Activated CD4-positive, CD25-positive, alpha-beta regulatory T cell treated with anti-CD3 and anti-CD28 coated beads, Interleukin-2, amount 50 U/mL, for 72 hours (primary cell): Measurements from ENCODE around the gene TRPV6.
A peak's percentile ranks its signal among the peaks of the same experiment; 100 is the strongest.

Experiments used
- DNase-seq: peaks from one replicate; pipeline ENCODE4 v3.0.0; 2021

The TRPV6 gene

GRCh38 chr7:142906643-142907042 is 21.1 kb upstream of the TRPV6 start:
- DNase-seq = no peak

GRCh38 chr7:142905759-142906158 is 20.2 kb upstream of the TRPV6 start:
- DNase-seq = no peak

GRCh38 chr7:142904128-142904527 is 18.6 kb upstream of the TRPV6 start:
- no peak for DNase-seq

- DNase-seq = no peak
Observed at GRCh38 chr7:142901426-142902259, 16.1 kb upstream of the TRPV6 start.

- DNase-seq = no peak
Observed at GRCh38 chr7:142899661-142900060, 14.1 kb upstream of the TRPV6 start.

GRCh38 chr7:142898377-142899170 is 13.0 kb upstream of the TRPV6 start:
- DNase-seq = no peak

GRCh38 chr7:142897691-142898090 is 12.1 kb upstream of the TRPV6 start:
- no peak for DNase-seq

GRCh38 chr7:142896741-142897379 is 11.3 kb upstream of the TRPV6 start:
- no peak for DNase-seq

GRCh38 chr7:142896151-142896550 is 10.6 kb upstream of the TRPV6 start:
- no peak for DNase-seq

GRCh38 chr7:142894985-142895593 is 9.5 kb upstream of the TRPV6 start:
- DNase-seq = no peak

GRCh38 chr7:142894112-142894984 is 8.8 kb upstream of the TRPV6 start:
- no peak for DNase-seq

- DNase-seq = peak; percentile 9
Observed at GRCh38 chr7:142892951-142893350, 7.4 kb upstream of the TRPV6 start.

GRCh38 chr7:142891490-142892082 is 6.0 kb upstream of the TRPV6 start:
- peak; percentile 17 for DNase-seq

- peak; percentile 13 for DNase-seq
Observed at GRCh38 chr7:142890874-142891485, 5.4 kb upstream of the TRPV6 start.

GRCh38 chr7:142889816-142890215 is 4.3 kb upstream of the TRPV6 start:
- DNase-seq = peak; percentile 12

- DNase-seq = peak; percentile 26
Observed at GRCh38 chr7:142887282-142888015, 1.9 kb upstream of the TRPV6 start.

GRCh38 chr7:142886866-142887265 is 1.3 kb upstream of the TRPV6 start:
- DNase-seq = peak; percentile 5

- no peak for DNase-seq
Observed at GRCh38 chr7:142884286-142884640, 1.3 kb downstream of the TRPV6 start.

GRCh38 chr7:142883571-142884285 is 1.8 kb downstream of the TRPV6 start:
- DNase-seq = peak; percentile 8

- DNase-seq = peak; percentile 12
Observed at GRCh38 chr7:142883145-142883544, 2.4 kb downstream of the TRPV6 start.
